Pancreas (tissue), 10 donors: Measurements from ENCODE around the gene APLN. TPM values are rescaled to one million over a fixed set of nuclear protein-coding genes. Genes with fewer than 3 reads are reported as not detected.

Experiments
- ATAC-seq, 4 donors: fragments of 200-7000 bp; cut with Tn5 transposase; one replicate each; pipeline versions ENCODE4 v1.8.0 to v1.9.1; 2020; ENCODE audit warnings: mild to moderate bottlenecking in 4 of 4, moderate library complexity in 4 of 4
- DNase-seq, 6 donors: peaks; one replicate each; pipeline ENCODE4 v3.0.0-alpha.2; 2020
- FAIRE-seq: peaks from 2 replicates; lab custom pipeline; 2012; peaks lifted over from hg19 to GRCh38; lab: Jason Lieb, UNC
- H3K27ac ChIP-seq, 4 donors: fragments of 200-600 bp; sonication (generic); 1 replicate in 3 of 4; 2 replicates in 1 of 4; pipeline versions ENCODE4 v1.5.0 to v1.8.0; 2020
- H3K27me3 ChIP-seq, 4 donors: fragments of 200-600 bp; one replicate each; pipeline ENCODE4 v1.8.0; 2021
- H3K36me3 ChIP-seq, 3 donors: fragments of 200-600 bp; sonication (generic) in 1 of 3; one replicate each; pipeline versions ENCODE4 v1.5.0 to v1.8.0; 2020 to 2021
- H3K4me1 ChIP-seq, 3 donors: fragments of 200-600 bp; one replicate each; pipeline ENCODE4 v1.8.0; 2021
- H3K4me3 ChIP-seq, 4 donors: fragments of 200-600 bp; sonication (generic) in 2 of 4; one replicate each; pipeline versions ENCODE4 v1.5.0 to v1.8.0; 2020 to 2021
- H3K9me3 ChIP-seq, 4 donors: fragments of 200-600 bp; one replicate each; pipeline ENCODE4 v1.8.0; 2021
- CTCF ChIP-seq, 4 donors: fragments of 200-600 bp; sonication (generic) in 3 of 4; IDR thresholded peaks; one replicate each; pipeline versions ENCODE4 v1.5.0 to v1.8.0; 2021; ENCODE audit warnings: antibody characterized with exemption in 4 of 4
- WGBS, 2 donors: extraction: QIAGEN DNeasy Blood & Tissue Kit; methylation state at CpG; one replicate each; pipeline ENCODE4 v1.1.7; 2013; 5-methylcytosine and 5-hydroxymethylcytosine counted together
- intact Hi-C, 3 donors: fragments of 100-400 bp; cut with DNase I; formaldehyde crosslinking; loops; one replicate each; pipeline versions ENCODE4 v1.11.1 to v1.14.2; 2022
- polyA plus RNA-seq, 2 donors: library from polyadenylated mRNA; stranded (reverse); fragments of 200-250 nt; gene quantifications; one replicate each; pipeline ENCODE4 v1.2.3, GENCODE V29; 2013
- total RNA-seq, 6 donors: library from RNA; stranded (reverse); fragmentation: NEBNext Ultra II Directional in 4 of 6; extraction: Animal tissue kit (Norgen Biotek cat#: 25700) in 4 of 6; gene quantifications; one replicate each; pipeline versions ENCODE4 v1.2.1 to v1.2.4, GENCODE V29; 2021 to 2023
- donor health status: healthy with polysubstance abuse.
- donor health status: DM: no; HTN: no; CAD: no; lungs with moderate emphysema.
- donor health status: DM: no; HTN: no; CAD: no.
- donor health status: control.
- donor health status: control.
- donor health status: Bipolar disorder and iron deficiency.
- donor health status: DM: yes; HTN: yes; CAD: no.
- donor health status: DM: no; HTN: no; CAD: no.
- donor health status: DM: no; HTN: no; CAD: no.
- donor health status: DM: yes; HTN: yes; CAD: no.

The APLN gene
- total and polyA plus RNA-seq, 8 donors: 0.09 to 0.61 (median 0.19) TPM; not detected in 1

- Histone ChIP-seq H3K27ac (no peak overlapping the region), H3K4me1 (no peaks in the 10 kb centered on the region), H3K27me3 (peaks cover 0 to 12% (median 0%) of the 10 kb centered on the region in 4 donors), H3K36me3 (no peaks in the 10 kb centered on the region), H3K4me3 (no peak overlapping the region), H3K9me3 (no peaks in the 10 kb centered on the region)
- no peak for TF ChIP-seq CTCF (IDR thresholded peaks at IDR 0.05)
- ATAC-seq: no peak
- WGBS, 2 donors: 67 to 72% methylated on average over 3 of the region's 3 CpGs
- DNase-seq: no peak
- FAIRE-seq: no peak
- intact Hi-C loops: no loop called here
Measured at GRCh38 chrX:129608496-129608895, 46.3 kb downstream of the APLN start.

DNA sequence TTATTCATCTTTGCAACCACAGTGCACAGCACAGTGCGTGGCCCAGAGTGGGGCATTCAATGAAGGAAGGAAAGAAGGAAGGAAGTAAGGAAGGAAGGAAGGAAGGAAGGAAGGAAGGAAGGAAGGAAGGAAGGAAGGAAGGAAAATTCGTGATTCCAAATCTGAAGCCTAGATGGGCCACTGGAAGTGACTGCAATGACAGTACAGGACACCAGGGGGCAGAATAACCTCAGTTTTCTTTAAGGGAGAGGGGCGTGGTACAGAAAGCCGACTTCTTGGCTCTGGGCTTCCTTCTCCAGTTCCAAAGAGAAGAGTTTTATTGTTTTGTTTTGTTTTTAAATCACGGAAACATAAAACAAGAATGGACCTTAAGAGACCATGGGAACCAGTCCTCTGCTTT lies 47.8 kb downstream of the APLN start:
- WGBS, 2 donors: 6 to 8% methylated on average over 5 of the region's 5 CpGs
- peak; percentile 55 to 80 (median 61) for TF ChIP-seq CTCF (IDR thresholded peaks at IDR 0.05)
- Histone ChIP-seq H3K27ac (no peak overlapping the region), H3K4me3 (no peak overlapping the region), H3K4me1 (no peaks in the 10 kb centered on the region), H3K9me3 (no peaks in the 10 kb centered on the region), H3K36me3 (no peaks in the 10 kb centered on the region), H3K27me3 (peaks cover 0 to 8% (median 0%) of the 10 kb centered on the region in 4 donors)
- peak; percentile 76 for FAIRE-seq
- peak in 4 of 6 donors; percentile 30 to 66 (median 52) for DNase-seq
- intact Hi-C loops: no loop called here
- peak; percentile 62 to 85 (median 78) for ATAC-seq

- no peaks in the 10 kb centered on the region for H3K9me3 ChIP-seq
- peak in 2 of 4 donors; percentile 37 to 42 for ATAC-seq
- H3K27ac ChIP-seq: no peak overlapping the region
- 38 to 40% methylated on average over 11 of the region's 11 CpGs for WGBS, 2 donors
- H3K27me3 ChIP-seq: peaks cover 0 to 6% (median 0%) of the 10 kb centered on the region in 4 donors
- H3K36me3 ChIP-seq: no peaks in the 10 kb centered on the region
- intact Hi-C loops: no loop called here
- no peak for FAIRE-seq
- peak; percentile 16 to 56 (median 32) for TF ChIP-seq CTCF (IDR thresholded peaks at IDR 0.05)
- no peak for DNase-seq
- no peak overlapping the region for H3K4me3 ChIP-seq
- H3K4me1 ChIP-seq: no peaks in the 10 kb centered on the region
Measured at GRCh38 chrX:129600981-129601424, 53.8 kb downstream of the APLN start.

DNA sequence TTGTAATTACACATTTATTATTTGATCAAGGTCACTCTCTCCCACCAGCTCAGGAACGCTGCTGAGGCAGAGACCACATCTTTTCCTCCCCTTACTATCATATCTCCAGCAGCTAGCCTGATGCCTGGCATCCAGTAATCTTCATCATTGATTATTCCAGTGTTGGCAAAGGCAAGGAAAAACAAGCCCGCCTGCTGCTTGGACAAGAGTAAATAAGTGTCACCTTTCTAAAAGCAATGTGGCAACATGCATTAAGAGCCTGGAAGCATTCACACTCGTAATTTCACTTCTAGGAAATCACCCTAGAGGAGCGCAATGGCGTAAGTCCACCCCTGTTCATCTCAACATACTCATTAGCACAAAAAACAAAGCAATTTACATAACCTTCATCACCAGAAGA lies 54.8 kb downstream of the APLN start:
- Histone ChIP-seq H3K36me3 (no peaks in the 10 kb centered on the region), H3K27ac (no peak overlapping the region), H3K9me3 (no peaks in the 10 kb centered on the region), H3K27me3 (peaks cover 0 to 1% (median 0%) of the 10 kb centered on the region in 4 donors), H3K4me1 (no peaks in the 10 kb centered on the region), H3K4me3 (no peak overlapping the region)
- no peak for DNase-seq
- FAIRE-seq: no peak
- ATAC-seq: no peak
- WGBS, 2 donors: 51 to 71% methylated on average over 5 of the region's 5 CpGs
- TF ChIP-seq CTCF (IDR thresholded peaks at IDR 0.05): no peak
- intact Hi-C loops: no loop called here

DNA sequence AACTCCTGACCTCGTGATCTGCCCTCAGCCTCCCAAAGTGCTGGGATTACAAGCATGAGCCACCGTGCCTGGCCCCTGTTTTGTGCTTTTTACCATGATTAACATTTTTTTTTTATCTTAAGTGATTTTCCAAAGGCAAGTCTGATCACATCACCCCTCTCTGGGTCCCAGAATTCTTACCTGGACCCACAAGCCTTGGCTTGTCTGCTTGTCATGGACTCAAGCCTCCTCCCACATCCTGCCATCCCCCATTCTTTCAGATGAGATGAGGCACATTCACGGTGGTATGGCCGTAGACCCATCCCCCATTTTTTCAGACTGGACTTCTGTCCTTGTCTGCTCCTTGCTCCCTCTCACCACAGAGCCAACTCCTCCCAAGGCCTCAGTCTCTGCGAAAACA lies 55.3 kb downstream of the APLN start:
- no peak overlapping the region for H3K27ac ChIP-seq
- no peaks in the 10 kb centered on the region for H3K4me1 ChIP-seq
- 60 to 76% methylated on average over 5 of the region's 5 CpGs for WGBS, 2 donors
- ATAC-seq (no peak), DNase-seq (no peak), FAIRE-seq (no peak)
- intact Hi-C loops: no loop called here
- no peaks in the 10 kb centered on the region for H3K9me3 ChIP-seq
- no peaks in the 10 kb centered on the region for H3K27me3 ChIP-seq
- no peak overlapping the region for H3K4me3 ChIP-seq
- no peaks in the 10 kb centered on the region for H3K36me3 ChIP-seq
- TF ChIP-seq CTCF (IDR thresholded peaks at IDR 0.05): no peak
